Endothelial cell (in vitro differentiated cells): ENCODE data around the gene MICA. TPM values are rescaled to one million over a fixed set of nuclear protein-coding genes. Genes with fewer than 3 reads are reported as not detected.
"Not testable (repeated sequence)": the region's sequence is repeated elsewhere in the genome, so short reads cannot be mapped to it uniquely, and the experiment has no call there.

Experiments
- DNase-seq: peaks from one replicate; pipeline ENCODE4 v3.0.0; 2021; ENCODE audit warnings: low spot score
- H3K27ac Mint-ChIP-seq: one replicate; pipeline ENCODE4 v1.8.0; 2021; ENCODE audit warnings: mixed read lengths, inconsistent platforms; ENCODE audit not compliant: unreplicated experiment
- H3K27me3 Mint-ChIP-seq: one replicate; pipeline ENCODE4 v1.8.0; 2021; ENCODE audit warnings: mild to moderate bottlenecking, moderate library complexity, mixed read lengths, inconsistent platforms; ENCODE audit not compliant: unreplicated experiment
- H3K36me3 Mint-ChIP-seq: one replicate; pipeline ENCODE4 v1.8.0; 2021; ENCODE audit warnings: mild to moderate bottlenecking, low read depth, mixed read lengths, inconsistent platforms; ENCODE audit not compliant: unreplicated experiment
- H3K4me1 Mint-ChIP-seq: one replicate; pipeline ENCODE4 v1.8.0; 2021; ENCODE audit warnings: mild to moderate bottlenecking, mixed read lengths, inconsistent platforms; ENCODE audit not compliant: unreplicated experiment
- H3K4me3 Mint-ChIP-seq: one replicate; pipeline ENCODE4 v1.8.0; 2021; ENCODE audit warnings: mild to moderate bottlenecking, mixed read lengths, inconsistent platforms; ENCODE audit not compliant: unreplicated experiment
- H3K9me3 Mint-ChIP-seq: one replicate; pipeline ENCODE4 v1.8.0; 2021; ENCODE audit warnings: mixed read lengths, inconsistent platforms; ENCODE audit not compliant: unreplicated experiment
- total RNA-seq: library from RNA; stranded (reverse); fragmentation: NEBNext Ultra II Directional; extraction: Animal tissue kit (Norgen Biotek cat#: 25700); gene quantifications from one replicate; pipeline ENCODE4 v1.2.1, GENCODE V29; 2021; ENCODE audit not compliant: unreplicated experiment
- TF ChIP-seq, protein P1 (sequence below): fragments of 200-600 bp; sonication (generic); IDR thresholded peaks from one replicate; pipeline ENCODE4 v1.5.0; 2021; ENCODE audit warnings: antibody characterized with exemption; ENCODE audit not compliant: unreplicated experiment

Gene MICA
- total RNA-seq, 1 donor from 2014 or later: 16.6 TPM

DNA sequence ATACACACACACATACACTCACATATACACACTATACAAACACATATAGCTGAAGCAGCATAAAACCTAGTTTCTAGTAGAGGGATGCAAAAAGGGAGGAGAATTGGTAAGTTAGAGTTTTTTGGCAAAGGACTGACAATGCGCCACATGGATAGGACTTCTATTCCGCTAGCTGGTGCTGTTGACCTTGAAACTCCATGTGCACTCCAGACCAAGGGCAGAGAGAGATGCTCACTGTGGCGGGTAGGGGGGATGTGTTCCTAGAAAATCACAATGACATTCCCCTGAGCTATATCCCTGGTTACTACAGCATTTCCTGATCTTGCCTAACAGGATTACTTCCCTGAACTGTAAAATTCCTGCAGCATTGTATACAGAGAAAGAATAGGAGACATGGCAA is 19.2 kb downstream of the MICA start:
- Mint-ChIP-seq H3K4me3 (no peak overlapping the region), H3K27me3 (no peaks in the 10 kb centered on the region)

DNA sequence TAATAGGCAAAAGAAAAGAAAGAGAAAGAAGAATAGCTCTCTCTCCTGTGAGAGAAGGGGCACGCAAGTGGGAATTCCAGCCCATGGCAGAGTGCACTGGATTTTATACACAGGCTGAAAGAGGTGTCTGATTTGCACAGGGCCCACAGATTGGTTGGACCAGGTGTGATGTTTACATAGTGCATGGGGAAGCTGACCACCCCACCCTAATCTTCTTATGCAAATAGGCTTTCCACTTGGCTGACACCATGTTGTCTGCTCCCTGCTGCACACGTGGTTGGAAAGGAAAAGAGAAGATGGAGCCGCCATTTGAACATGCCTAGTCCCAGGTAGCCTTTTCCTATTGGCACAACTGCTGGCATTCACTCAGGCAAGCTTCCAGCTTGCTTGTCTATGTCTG is 20.2 kb downstream of the MICA start:
- no peak overlapping the region for H3K4me3 Mint-ChIP-seq
- H3K36me3 Mint-ChIP-seq: peaks cover 3% of the 10 kb centered on the region
- no peaks in the 10 kb centered on the region for H3K27me3 Mint-ChIP-seq
- no peaks in the 10 kb centered on the region for H3K9me3 Mint-ChIP-seq
- TF ChIP-seq, protein P1, sequence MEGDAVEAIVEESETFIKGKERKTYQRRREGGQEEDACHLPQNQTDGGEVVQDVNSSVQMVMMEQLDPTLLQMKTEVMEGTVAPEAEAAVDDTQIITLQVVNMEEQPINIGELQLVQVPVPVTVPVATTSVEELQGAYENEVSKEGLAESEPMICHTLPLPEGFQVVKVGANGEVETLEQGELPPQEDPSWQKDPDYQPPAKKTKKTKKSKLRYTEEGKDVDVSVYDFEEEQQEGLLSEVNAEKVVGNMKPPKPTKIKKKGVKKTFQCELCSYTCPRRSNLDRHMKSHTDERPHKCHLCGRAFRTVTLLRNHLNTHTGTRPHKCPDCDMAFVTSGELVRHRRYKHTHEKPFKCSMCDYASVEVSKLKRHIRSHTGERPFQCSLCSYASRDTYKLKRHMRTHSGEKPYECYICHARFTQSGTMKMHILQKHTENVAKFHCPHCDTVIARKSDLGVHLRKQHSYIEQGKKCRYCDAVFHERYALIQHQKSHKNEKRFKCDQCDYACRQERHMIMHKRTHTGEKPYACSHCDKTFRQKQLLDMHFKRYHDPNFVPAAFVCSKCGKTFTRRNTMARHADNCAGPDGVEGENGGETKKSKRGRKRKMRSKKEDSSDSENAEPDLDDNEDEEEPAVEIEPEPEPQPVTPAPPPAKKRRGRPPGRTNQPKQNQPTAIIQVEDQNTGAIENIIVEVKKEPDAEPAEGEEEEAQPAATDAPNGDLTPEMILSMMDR: no peak
- no peak for DNase-seq
- peak overlapping the region; percentile 83 for H3K27ac Mint-ChIP-seq
- peaks cover 20% of the 10 kb centered on the region for H3K4me1 Mint-ChIP-seq

More for the DNA sequence above, 19.2 kb downstream of the MICA start:
- Mint-ChIP-seq H3K36me3 (peaks cover 3% of the 10 kb centered on the region), H3K27ac (peak overlapping the region; percentile 83), H3K4me1 (peaks cover 20% of the 10 kb centered on the region), H3K9me3 (no peaks in the 10 kb centered on the region)
- no peak for DNase-seq
- TF ChIP-seq, protein P1: no peak

DNA sequence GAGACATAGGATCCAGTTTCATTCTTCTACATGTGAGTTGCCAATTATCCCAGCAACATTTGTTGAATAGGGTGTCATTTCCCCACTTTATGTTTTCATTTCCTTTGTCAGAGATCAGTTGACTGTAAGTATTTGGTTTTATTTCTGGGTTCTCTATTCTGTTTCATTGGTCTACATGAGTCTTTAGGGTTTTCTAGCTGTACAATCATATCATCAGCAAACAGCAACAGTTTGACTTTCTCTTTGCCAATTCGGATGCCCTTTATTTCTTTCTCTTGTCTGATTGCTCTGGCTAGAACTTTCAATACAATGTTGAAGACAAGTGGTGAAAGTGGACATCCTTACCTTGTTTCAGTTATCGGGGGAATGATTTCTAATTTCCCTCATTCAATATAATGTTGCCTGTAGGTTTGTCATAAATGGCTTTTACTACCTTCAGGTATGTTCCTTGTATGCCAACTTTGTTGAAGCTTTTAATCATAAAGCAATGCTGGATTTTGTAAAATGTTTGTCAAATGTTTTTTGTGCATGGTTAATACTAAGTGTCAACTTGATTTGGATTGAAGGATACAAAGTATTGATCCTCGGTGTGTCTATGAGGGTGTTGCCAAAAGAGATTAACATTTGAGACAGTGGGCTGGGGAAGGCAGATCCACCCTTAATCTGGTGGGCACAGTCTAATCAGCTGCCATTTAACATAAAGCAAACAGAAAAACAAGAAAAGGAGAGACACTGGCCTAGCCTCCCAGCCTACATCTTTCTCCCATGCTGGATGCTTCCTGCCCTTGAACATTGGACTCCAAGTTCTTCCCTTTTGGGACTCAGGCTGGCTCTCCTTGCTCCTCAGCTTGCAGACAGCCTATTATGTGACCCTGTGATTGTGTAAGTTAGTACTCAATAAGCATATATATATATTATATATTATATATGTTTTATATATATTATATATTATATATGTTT is 23.3 kb downstream of the MICA start:
- Mint-ChIP-seq H3K27me3 (no peaks in the 10 kb centered on the region), H3K4me1 (peaks cover 15% of the 10 kb centered on the region), H3K36me3 (no peaks in the 10 kb centered on the region), H3K27ac (no peak overlapping the region), H3K9me3 (no peaks in the 10 kb centered on the region), H3K4me3 (no peak overlapping the region)
- TF ChIP-seq, protein P1: no peak
- no peak for DNase-seq

DNA sequence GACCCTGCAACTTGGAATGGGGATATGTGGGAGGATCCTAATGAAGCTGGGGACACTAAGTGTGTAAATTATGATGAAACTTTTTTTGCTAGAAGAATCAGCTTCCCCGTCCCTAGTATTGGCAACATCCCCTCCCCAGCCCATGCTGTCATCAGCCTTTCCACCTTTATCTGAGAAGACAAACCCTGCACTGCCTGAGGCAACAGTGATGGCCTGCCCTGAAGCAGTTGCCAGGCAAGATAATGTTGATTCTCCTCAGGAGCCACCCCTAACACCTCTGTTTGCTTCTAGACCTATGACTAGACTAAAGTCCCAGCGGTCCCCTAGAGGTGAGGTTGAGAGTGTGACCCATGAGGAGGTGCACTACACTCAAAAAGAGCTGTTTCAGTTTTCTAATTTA is 27.1 kb downstream of the MICA start:
- TF ChIP-seq, protein P1: no peak
- H3K27ac Mint-ChIP-seq: no peak overlapping the region
- H3K4me3 Mint-ChIP-seq: no peak overlapping the region
- no peak for DNase-seq
- no peaks in the 10 kb centered on the region for H3K4me1 Mint-ChIP-seq
- no peaks in the 10 kb centered on the region for H3K27me3 Mint-ChIP-seq
- H3K9me3 Mint-ChIP-seq: no peaks in the 10 kb centered on the region
- no peaks in the 10 kb centered on the region for H3K36me3 Mint-ChIP-seq

DNA sequence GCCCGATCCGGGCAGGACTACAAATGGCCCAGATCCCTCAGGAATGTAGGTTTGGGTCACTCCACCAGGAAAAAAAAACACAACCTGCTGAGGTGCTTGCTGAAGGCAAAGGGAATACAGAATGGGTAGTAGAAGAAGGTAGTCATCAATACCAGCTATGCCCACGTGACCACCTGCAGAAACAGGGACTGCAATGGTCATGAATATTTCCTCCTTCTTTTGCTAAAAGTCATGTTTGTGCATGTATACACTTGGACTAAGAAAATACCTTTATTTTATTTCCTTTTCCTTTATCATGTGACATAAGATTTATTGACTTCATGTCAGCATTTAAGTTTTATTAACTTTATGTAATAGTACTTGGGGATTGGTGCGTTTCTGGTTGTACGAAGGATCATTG is 31.7 kb downstream of the MICA start:
- H3K4me1 Mint-ChIP-seq, H3K4me3 Mint-ChIP-seq, DNase-seq, H3K27ac Mint-ChIP-seq, H3K9me3 Mint-ChIP-seq, H3K27me3 Mint-ChIP-seq, H3K36me3 Mint-ChIP-seq: not testable (repeated sequence)
